Hair follicle dermal papilla cell (primary cell): ENCODE data around the gene ZEB2. TPM values are rescaled to one million over a fixed set of nuclear protein-coding genes. Genes with fewer than 3 reads are reported as not detected.

Experiments used
- small RNA-seq: library from RNA; depleted of rRNA; stranded (forward); fragments of <200 nt; gene quantifications from one replicate; pipeline ENCODE3, GENCODE V24; 2012
- total RNA-seq: library from RNA; depleted of rRNA; stranded (reverse); fragments of >200 nt; gene quantifications from 2 replicates; pipeline ENCODE4 v1.2.3, GENCODE V29; 2012

ZEB2 gene
- 108 and 118 TPM in 2 replicates for total RNA-seq

GRCh38 chr2:144519934-144520731, at the start of gene ZEB2:
Gene ZEB2 (minus strand): TSS chr2:144520119. CDS start chr2:144517350, 2,769 bp downstream.

Small RNAs within 50 kb of the gene (small RNA-seq; reads per million reads assigned to genes)
- not detected for gene RF01987
